ENCODE results near the gene TMIGD2. TPM values are rescaled to one million over a fixed set of nuclear protein-coding genes. Genes with fewer than 3 reads are reported as not detected.

The TMIGD2 gene
- total RNA-seq, 1 experiment from 2014 or later: not detected

GRCh38 chr19:4279267-4279529 lies 23.0 kb downstream of the TMIGD2 start:
- no TSS peak for BruUV-seq (replicated peaks)
- no peak for DNase-seq (ENCODE audit: low spot score)
- CTCF ChIA-PET: no interaction called here
- no peaks in the 10 kb centered on the region for H3K36me3 ChIP-seq (ENCODE audit: insufficient read depth, low read length, poor library complexity, severe bottlenecking)
- H3K4me3 ChIP-seq (ENCODE audit: low read depth, low read length, poor library complexity, severe bottlenecking): peak overlapping the region; percentile 42
- intact Hi-C loops (cut with micrococcal nuclease; ENCODE audit: unreplicated experiment): no loop called here
- H3K27ac ChIP-seq (ENCODE audit: low read depth, low read length, poor library complexity, severe bottlenecking): no peak overlapping the region
- H3K9me3 ChIP-seq (ENCODE audit: low read depth, low read length, poor library complexity, severe bottlenecking): no peaks in the 10 kb centered on the region
- POLR2A ChIA-PET (ENCODE audit: low non-redundant PET): interaction anchor here (0.6 kb wide), 1 partner anchor 256 kb away, joined by 5 read pairs; the partner anchor contains the start of gene PLIN5
- peaks cover 5% of the 10 kb centered on the region for H3K4me1 ChIP-seq (ENCODE audit: insufficient read depth, low read length, poor library complexity, severe bottlenecking)
- TF ChIP-seq EZH2 (IDR thresholded peaks at IDR 0.05; ENCODE audit: borderline replicate concordance, low read depth, low read length, poor library complexity, severe bottlenecking) (no peak), CTCF (conservative IDR thresholded peaks at IDR 0.05; ENCODE audit: low read depth, low read length) (no peak)
- H3K27me3 ChIP-seq (replicated peaks; ENCODE audit: insufficient read depth, low read depth, low read length, poor library complexity): peaks cover 51% of the 10 kb centered on the region

GRCh38 chr19:4278419-4279266 lies 23.5 kb downstream of the TMIGD2 start, which contains the start of gene SHD:
Gene SHD, plus strand, starts transcription at chr19:4279266. Its CDS starts 798 bp downstream, at chr19:4280064.
- ChIA-PET POLR2A (ENCODE audit: low non-redundant PET) (interaction anchor here (0.6 kb wide), 1 partner anchor 257 kb away, joined by 5 read pairs; the partner anchor contains the start of gene PLIN5), CTCF (interaction anchor here (1.3 kb wide), 1 partner anchor 11 kb away, joined by 6 read pairs; no protein-coding TSS in a partner anchor)
- no peak for DNase-seq (ENCODE audit: low spot score)

GRCh38 chr19:4278010-4278409 lies 24.2 kb downstream of the TMIGD2 start:
- intact Hi-C loops (cut with micrococcal nuclease; ENCODE audit: unreplicated experiment): no loop called here
- ChIA-PET POLR2A (ENCODE audit: low non-redundant PET) (no interaction called here), CTCF (interaction anchor here (1.3 kb wide), 1 partner anchor 10 kb away, joined by 6 read pairs; no protein-coding TSS in a partner anchor)
- Histone ChIP-seq H3K9me3 (ENCODE audit: low read depth, low read length, poor library complexity, severe bottlenecking) (no peaks in the 10 kb centered on the region), H3K4me1 (ENCODE audit: insufficient read depth, low read length, poor library complexity, severe bottlenecking) (peaks cover 5% of the 10 kb centered on the region), H3K27me3 (replicated peaks; ENCODE audit: insufficient read depth, low read depth, low read length, poor library complexity) (peaks cover 44% of the 10 kb centered on the region), H3K36me3 (ENCODE audit: insufficient read depth, low read length, poor library complexity, severe bottlenecking) (no peaks in the 10 kb centered on the region), H3K4me3 (ENCODE audit: low read depth, low read length, poor library complexity, severe bottlenecking) (no peak overlapping the region), H3K27ac (ENCODE audit: low read depth, low read length, poor library complexity, severe bottlenecking) (no peak overlapping the region)
- BruUV-seq (replicated peaks): no TSS peak
- TF ChIP-seq CTCF (conservative IDR thresholded peaks at IDR 0.05; ENCODE audit: low read depth, low read length): no peak
- TF ChIP-seq EZH2 (IDR thresholded peaks at IDR 0.05; ENCODE audit: borderline replicate concordance, low read depth, low read length, poor library complexity, severe bottlenecking): no peak
- no peak for DNase-seq (ENCODE audit: low spot score)

More at GRCh38 chr19:4278419-4279266, 23.5 kb downstream of the TMIGD2 start, which contains the start of gene SHD:
- Histone ChIP-seq H3K36me3 (ENCODE audit: insufficient read depth, low read length, poor library complexity, severe bottlenecking) (no peaks in the 10 kb centered on the region), H3K9me3 (ENCODE audit: low read depth, low read length, poor library complexity, severe bottlenecking) (no peaks in the 10 kb centered on the region), H3K27me3 (replicated peaks; ENCODE audit: insufficient read depth, low read depth, low read length, poor library complexity) (peaks cover 48% of the 10 kb centered on the region), H3K4me1 (ENCODE audit: insufficient read depth, low read length, poor library complexity, severe bottlenecking) (peaks cover 5% of the 10 kb centered on the region), H3K27ac (ENCODE audit: low read depth, low read length, poor library complexity, severe bottlenecking) (no peak within 1 kb of the TSS), H3K4me3 (ENCODE audit: low read depth, low read length, poor library complexity, severe bottlenecking) (peak within 1 kb of the TSS; percentile 42)
- BruUV-seq (replicated peaks): no TSS peak
- TF ChIP-seq CTCF (conservative IDR thresholded peaks at IDR 0.05; ENCODE audit: low read depth, low read length): no peak
- TF ChIP-seq EZH2 (IDR thresholded peaks at IDR 0.05; ENCODE audit: borderline replicate concordance, low read depth, low read length, poor library complexity, severe bottlenecking): no peak
- intact Hi-C loops (cut with micrococcal nuclease; ENCODE audit: unreplicated experiment): no loop called here
